Spleen (tissue), 11 donors: ENCODE results near the gene EFNA4. TPM values are rescaled to one million over a fixed set of nuclear protein-coding genes. Genes with fewer than 3 reads are reported as not detected.
A peak's percentile ranks its signal among the peaks of the same experiment; 100 is the strongest.

Source experiments
- DNase-seq: peaks from one replicate; pipeline ENCODE4 v3.0.0-alpha.2; 2020
- H3K27ac ChIP-seq, 8 donors: fragments of 200-600 bp; sonication (generic) in 7 of 8; 1 replicate in 4 of 8; 2 replicates in 4 of 8; pipeline versions ENCODE4 v1.5.0 to v1.8.0; 2016 to 2021; ENCODE audit warnings: inconsistent platforms in 4 of 8, mild to moderate bottlenecking in 4 of 8, moderate library complexity in 1 of 8
- H3K27me3 ChIP-seq, 7 donors: fragments of 200-600 bp; sonication (generic) in 6 of 7; replicated peaks in 1 of 7; 1 replicate in 4 of 7; 2 replicates in 3 of 7; pipeline versions ENCODE4 v1.5.0 to v1.8.0; 2016 to 2021; ENCODE audit warnings: inconsistent platforms in 3 of 7, mild to moderate bottlenecking in 1 of 7
- H3K36me3 ChIP-seq, 6 donors: fragments of 200-600 bp; sonication (generic) in 5 of 6; 1 replicate in 4 of 6; 2 replicates in 2 of 6; pipeline versions ENCODE4 v1.5.0 to v1.8.0; 2016 to 2021; ENCODE audit warnings: inconsistent platforms in 2 of 6
- H3K4me1 ChIP-seq, 6 donors: fragments of 200-600 bp; sonication (generic) in 5 of 6; 1 replicate in 3 of 6; 2 replicates in 3 of 6; pipeline versions ENCODE4 v1.5.0 to v1.8.0; 2016 to 2021; ENCODE audit warnings: inconsistent platforms in 3 of 6
- H3K4me3 ChIP-seq, 8 donors: fragments of 200-600 bp; sonication (generic) in 7 of 8; 1 replicate in 4 of 8; 2 replicates in 4 of 8; pipeline versions ENCODE4 v1.5.0 to v1.8.0; 2016 to 2021; ENCODE audit warnings: inconsistent platforms in 4 of 8, mild to moderate bottlenecking in 4 of 8, moderate library complexity in 2 of 8
- H3K9me3 ChIP-seq, 8 donors: fragments of 200-600 bp; sonication (generic) in 7 of 8; 1 replicate in 4 of 8; 2 replicates in 4 of 8; pipeline versions ENCODE4 v1.5.0 to v1.8.0; 2016 to 2021; ENCODE audit warnings: inconsistent platforms in 4 of 8
- POLR2A ChIP-seq, 3 donors: fragments of 450-650 bp; IDR thresholded peaks; one replicate each; pipeline ENCODE4 v1.5.1; 2017; ENCODE audit warnings: antibody characterized with exemption in 3 of 3, mild to moderate bottlenecking in 1 of 3
- POLR2AphosphoS5 ChIP-seq, 3 donors: sonication (generic); formaldehyde crosslinking; IDR thresholded peaks; one replicate each; pipeline ENCODE4 v1.5.1; 2017; ENCODE audit warnings: antibody characterized with exemption in 3 of 3
- WGBS, 5 donors: extraction: QIAGEN DNeasy Blood & Tissue Kit in 3 of 5; methylation state at CpG; one replicate each; pipeline versions ENCODE4 v1.1.5 to v1.1.7; 2013 to 2018; 5-methylcytosine and 5-hydroxymethylcytosine counted together
- intact Hi-C: fragments of 100-400 bp; cut with DNase I; formaldehyde crosslinking; loops from one replicate; pipeline ENCODE4 v1.15.0; 2023; ENCODE audit warnings: low total_unique reads
- polyA plus RNA-seq, 3 donors: library from polyadenylated mRNA; stranded (reverse); fragments of 200-250 nt; gene quantifications; one replicate each; pipeline ENCODE4 v1.2.1, GENCODE V29; 2013
- total RNA-seq, 7 donors: library from RNA; depleted of rRNA in 3 of 7; stranded (reverse); fragments of >200 nt in 3 of 7; fragmentation: NEBNext Ultra II Directional in 4 of 7; extraction: Animal tissue kit (Norgen Biotek cat#: 25700) in 4 of 7; gene quantifications; one replicate each; pipeline versions ENCODE4 v1.1.0 to v1.2.1, GENCODE V29; 2016 to 2021
- TF ChIP-seq, protein P1 (sequence below), 11 experiments: fragments of 200-600 bp in 7 of 11; fragments of 450-650 bp in 4 of 11; sonication (generic) in 4 of 11; IDR thresholded peaks in 8 of 11; conservative IDR thresholded peaks in 3 of 11; 1 replicate in 7 of 11; 2 replicates in 4 of 11; pipeline versions ENCODE4 v1.4.0 to v1.8.0; 2016 to 2021; ENCODE audit warnings: antibody characterized with exemption in 11 of 11, inconsistent platforms in 4 of 11, mild to moderate bottlenecking in 1 of 11
- donor health status: healthy with polysubstance abuse.
- donor health status: DM: no; HTN: no; CAD: no; lungs with moderate emphysema.
- donor health status: DM: no; HTN: no; CAD: no.
- donor health status: Bipolar disorder and iron deficiency.
- donor health status: healthy.
- donor health status: DM: no; HTN: no; CAD: no.
- donor health status: DM: yes; HTN: yes; CAD: no.

EFNA4 gene
- total and polyA plus RNA-seq, 10 donors, result 4.6 to 9.5 (median 7.1) TPM

DNA sequence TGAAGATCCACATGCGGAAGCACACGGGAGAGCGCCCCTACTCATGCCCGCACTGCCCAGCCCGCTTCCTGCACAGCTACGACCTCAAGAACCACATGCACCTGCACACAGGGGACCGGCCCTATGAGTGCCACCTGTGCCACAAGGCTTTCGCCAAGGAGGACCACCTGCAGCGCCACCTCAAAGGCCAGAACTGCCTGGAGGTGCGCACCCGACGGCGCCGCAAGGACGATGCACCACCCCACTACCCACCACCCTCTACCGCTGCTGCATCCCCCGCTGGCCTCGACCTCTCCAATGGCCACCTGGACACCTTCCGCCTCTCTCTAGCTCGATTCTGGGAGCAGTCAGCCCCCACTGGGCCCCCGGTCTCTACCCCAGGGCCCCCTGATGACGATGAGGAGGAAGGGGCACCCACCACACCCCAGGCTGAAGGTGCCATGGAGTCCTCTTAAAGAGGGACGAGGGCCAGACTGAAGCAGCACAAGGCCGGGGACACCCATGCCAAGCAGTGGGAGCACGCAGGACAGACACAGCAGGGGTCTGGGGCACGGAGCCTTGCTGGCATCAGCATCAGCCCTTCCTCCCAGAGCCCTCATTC, 47.2 kb upstream of the EFNA4 start:
- H3K27me3 ChIP-seq, result no peaks in the 10 kb centered on the region
- peaks cover 47 to 87% (median 82%) of the 10 kb centered on the region in 6 donors for H3K4me1 ChIP-seq
- peak overlapping the region; percentile 78 to 99 (median 87) for H3K27ac ChIP-seq
- WGBS, 5 donors, result 47 to 65% (median 63%) methylated on average over 21 to 26 of the region's 26 CpGs
- TF ChIP-seq, protein P1, sequence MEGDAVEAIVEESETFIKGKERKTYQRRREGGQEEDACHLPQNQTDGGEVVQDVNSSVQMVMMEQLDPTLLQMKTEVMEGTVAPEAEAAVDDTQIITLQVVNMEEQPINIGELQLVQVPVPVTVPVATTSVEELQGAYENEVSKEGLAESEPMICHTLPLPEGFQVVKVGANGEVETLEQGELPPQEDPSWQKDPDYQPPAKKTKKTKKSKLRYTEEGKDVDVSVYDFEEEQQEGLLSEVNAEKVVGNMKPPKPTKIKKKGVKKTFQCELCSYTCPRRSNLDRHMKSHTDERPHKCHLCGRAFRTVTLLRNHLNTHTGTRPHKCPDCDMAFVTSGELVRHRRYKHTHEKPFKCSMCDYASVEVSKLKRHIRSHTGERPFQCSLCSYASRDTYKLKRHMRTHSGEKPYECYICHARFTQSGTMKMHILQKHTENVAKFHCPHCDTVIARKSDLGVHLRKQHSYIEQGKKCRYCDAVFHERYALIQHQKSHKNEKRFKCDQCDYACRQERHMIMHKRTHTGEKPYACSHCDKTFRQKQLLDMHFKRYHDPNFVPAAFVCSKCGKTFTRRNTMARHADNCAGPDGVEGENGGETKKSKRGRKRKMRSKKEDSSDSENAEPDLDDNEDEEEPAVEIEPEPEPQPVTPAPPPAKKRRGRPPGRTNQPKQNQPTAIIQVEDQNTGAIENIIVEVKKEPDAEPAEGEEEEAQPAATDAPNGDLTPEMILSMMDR (IDR thresholded peaks at IDR 0.05 in 8 of 11, conservative IDR thresholded peaks at IDR 0.05 in 3 of 11), result no peak
- TF ChIP-seq POLR2A (IDR thresholded peaks at IDR 0.05), result no peak
- TF ChIP-seq POLR2AphosphoS5 (IDR thresholded peaks at IDR 0.05), result peak; percentile 81 to 91 (median 81)
- intact Hi-C loops, result no loop called here
- peak; percentile 88 for DNase-seq
- peak overlapping the region in 2 of 8 donors; percentile 49 to 72 for H3K4me3 ChIP-seq
- H3K9me3 ChIP-seq, result no peaks in the 10 kb centered on the region
- peaks cover 0 to 39% (median 19%) of the 10 kb centered on the region in 6 donors for H3K36me3 ChIP-seq

DNA sequence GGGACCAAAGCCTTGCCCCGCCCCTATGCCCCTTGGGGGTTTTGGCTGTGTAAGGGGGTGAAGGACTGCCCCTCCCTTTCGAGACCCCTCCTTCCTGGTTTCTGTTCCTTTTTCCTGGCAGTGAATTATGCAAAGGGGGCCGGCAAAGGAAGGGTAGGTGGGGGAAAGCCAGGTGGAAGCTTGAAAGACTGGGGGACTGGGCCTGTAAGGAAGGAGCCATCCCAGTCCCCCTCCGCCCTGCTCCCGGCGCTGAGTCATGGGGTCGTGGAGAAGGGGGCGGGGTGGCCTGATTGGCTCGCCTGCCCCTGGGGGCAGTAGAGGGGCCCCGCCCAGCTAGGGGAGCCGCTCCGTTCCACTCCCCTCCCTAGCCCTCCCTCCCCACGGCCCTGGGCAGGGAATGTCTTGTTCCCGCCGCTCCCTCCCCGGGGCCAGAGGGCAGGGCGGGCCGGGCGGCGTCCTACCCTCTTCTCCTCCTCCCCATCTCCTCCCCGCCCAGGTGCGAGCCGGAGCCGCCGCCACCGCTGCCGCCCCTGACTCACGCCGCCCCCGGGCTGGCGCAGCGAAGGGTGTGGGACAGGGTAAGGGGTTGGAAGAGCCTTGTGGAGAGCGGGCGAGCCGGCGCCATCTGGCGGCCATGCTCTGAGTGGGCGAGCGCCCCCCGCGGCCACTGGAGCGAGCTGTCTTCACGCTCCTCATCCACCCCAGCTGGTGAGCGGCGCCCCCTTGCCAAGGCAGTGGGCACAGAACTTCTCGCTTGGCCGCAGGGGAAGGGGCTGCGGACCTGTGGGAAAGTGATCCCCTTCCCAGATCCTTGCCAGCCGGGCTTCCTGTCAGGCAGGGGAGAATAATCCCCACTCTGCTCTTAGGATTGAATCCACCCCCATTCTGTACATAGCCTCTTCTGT, 46.2 kb upstream of the EFNA4 start:
- TF ChIP-seq POLR2AphosphoS5 (IDR thresholded peaks at IDR 0.05) (peak; percentile 89 to 95 (median 90)), POLR2A (IDR thresholded peaks at IDR 0.05) (no peak)
- TF ChIP-seq, protein P1 (IDR thresholded peaks at IDR 0.05 in 8 of 11, conservative IDR thresholded peaks at IDR 0.05 in 3 of 11), result peak; percentile 97 to 100 (median 99)
- Histone ChIP-seq H3K4me1 (peaks cover 39 to 77% (median 73%) of the 10 kb centered on the region in 6 donors), H3K27ac (peak overlapping the region; percentile 78 to 99 (median 87)), H3K36me3 (peaks cover 0 to 34% (median 19%) of the 10 kb centered on the region in 6 donors), H3K9me3 (no peaks in the 10 kb centered on the region), H3K4me3 (peak overlapping the region; percentile 24 to 72 (median 38)), H3K27me3 (no peaks in the 10 kb centered on the region)
- DNase-seq, result peak; percentile 97
- intact Hi-C loops, result no loop called here
- 2 to 10% (median 4%) methylated on average over 13 to 49 of the region's 49 CpGs for WGBS, 5 donors

DNA sequence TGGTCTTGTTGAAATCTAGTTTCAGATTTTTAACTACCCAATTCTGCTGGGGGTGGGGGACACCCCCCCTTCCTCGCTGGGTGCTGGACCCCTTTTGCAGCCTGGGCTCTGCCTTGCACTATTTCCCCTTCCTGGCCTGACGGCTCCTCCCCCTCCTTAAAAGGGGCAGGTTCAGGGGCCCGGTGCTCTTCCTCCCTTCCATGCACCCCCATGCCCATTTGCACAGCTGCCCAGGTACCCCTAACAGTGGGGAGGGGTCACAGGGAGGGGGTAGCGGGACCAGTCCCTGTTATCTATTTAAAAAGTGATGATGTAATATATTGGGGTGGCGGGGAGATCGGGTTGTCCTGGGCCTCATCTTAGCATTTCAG, 45.6 kb upstream of the EFNA4 start:
- H3K4me3 ChIP-seq, result peak overlapping the region; percentile 24 to 72 (median 38)
- peak overlapping the region; percentile 78 to 99 (median 87) for H3K27ac ChIP-seq
- no peaks in the 10 kb centered on the region for H3K9me3 ChIP-seq
- peak; percentile 82 for DNase-seq
- H3K36me3 ChIP-seq, result peaks cover 0 to 34% (median 19%) of the 10 kb centered on the region in 6 donors
- H3K27me3 ChIP-seq, result no peaks in the 10 kb centered on the region
- TF ChIP-seq, protein P1 (IDR thresholded peaks at IDR 0.05 in 8 of 11, conservative IDR thresholded peaks at IDR 0.05 in 3 of 11), result no peak
- TF ChIP-seq POLR2AphosphoS5 (IDR thresholded peaks at IDR 0.05) (no peak), POLR2A (IDR thresholded peaks at IDR 0.05) (no peak)
- peaks cover 32 to 76% (median 66%) of the 10 kb centered on the region in 6 donors for H3K4me1 ChIP-seq
- intact Hi-C loops, result no loop called here
- WGBS, 5 donors, result 33 to 46% (median 34%) methylated on average over 6 of the region's 6 CpGs
